GM10248 (cell line): Measurements from ENCODE around the gene CLCN7.
"Not testable (repeated sequence)": the region's sequence is repeated elsewhere in the genome, so short reads cannot be mapped to it uniquely, and the experiment has no call there.

Experiments
- CTCF ChIA-PET: fragments of 300-600 bp; sonication (Branson Sonifier 250); formaldehyde crosslinking; extraction: SDS; loops from one replicate; lab custom pipeline; 2021; ENCODE audit warnings: antibody characterized with exemption; lab: Yijun Ruan, JAX
- POLR2A ChIA-PET: fragments of 350-650 bp; sonication (Branson Sonifier 250); formaldehyde crosslinking; extraction: SDS; loops from one replicate; lab custom pipeline; 2020; ENCODE audit warnings: antibody characterized with exemption; lab: Yijun Ruan, JAX
- DNase-seq: peaks from one replicate; pipeline ENCODE4 v3.0.0; 2012; ENCODE audit errors: extremely low spot score
- TF ChIP-seq, protein P1 (sequence below): IDR thresholded peaks from 2 replicates; pipeline ENCODE4 v1.5.1; 2012; ENCODE audit warnings: mild to moderate bottlenecking, low read depth; ENCODE audit errors: extremely low read depth, missing control alignments, control extremely low read depth

CLCN7 gene

DNA sequence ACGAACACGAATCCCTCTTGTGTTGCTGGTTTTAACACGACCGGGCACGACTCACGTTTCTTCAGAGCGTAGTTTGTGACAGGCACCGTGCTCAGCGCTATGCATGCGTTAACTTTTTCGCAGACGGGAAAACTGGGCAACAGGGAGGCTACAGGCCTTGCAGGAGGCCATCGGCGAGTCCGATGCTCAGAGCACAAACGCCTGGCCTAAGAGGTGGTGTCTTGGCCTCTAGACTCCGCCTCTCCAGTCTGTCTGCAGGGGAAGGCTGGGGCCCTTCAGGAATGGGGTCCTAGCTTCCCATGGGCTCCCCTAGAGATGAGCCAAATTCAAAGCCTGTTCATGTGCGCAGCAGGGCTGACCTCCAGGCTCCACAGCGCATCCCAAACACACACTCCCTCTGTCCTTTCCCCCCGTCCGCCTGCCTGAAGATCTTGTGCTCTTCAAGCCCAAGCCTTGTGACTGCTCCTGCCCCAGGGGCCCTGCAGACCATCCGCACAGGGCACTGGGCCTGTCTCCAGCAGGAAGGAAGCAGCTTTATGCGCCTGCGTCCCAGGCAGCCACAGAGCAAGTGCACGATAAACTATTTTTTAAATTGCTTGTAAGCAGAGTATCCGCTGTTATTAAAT is 3.1 kb downstream of the CLCN7 start:
- TF ChIP-seq, protein P1, sequence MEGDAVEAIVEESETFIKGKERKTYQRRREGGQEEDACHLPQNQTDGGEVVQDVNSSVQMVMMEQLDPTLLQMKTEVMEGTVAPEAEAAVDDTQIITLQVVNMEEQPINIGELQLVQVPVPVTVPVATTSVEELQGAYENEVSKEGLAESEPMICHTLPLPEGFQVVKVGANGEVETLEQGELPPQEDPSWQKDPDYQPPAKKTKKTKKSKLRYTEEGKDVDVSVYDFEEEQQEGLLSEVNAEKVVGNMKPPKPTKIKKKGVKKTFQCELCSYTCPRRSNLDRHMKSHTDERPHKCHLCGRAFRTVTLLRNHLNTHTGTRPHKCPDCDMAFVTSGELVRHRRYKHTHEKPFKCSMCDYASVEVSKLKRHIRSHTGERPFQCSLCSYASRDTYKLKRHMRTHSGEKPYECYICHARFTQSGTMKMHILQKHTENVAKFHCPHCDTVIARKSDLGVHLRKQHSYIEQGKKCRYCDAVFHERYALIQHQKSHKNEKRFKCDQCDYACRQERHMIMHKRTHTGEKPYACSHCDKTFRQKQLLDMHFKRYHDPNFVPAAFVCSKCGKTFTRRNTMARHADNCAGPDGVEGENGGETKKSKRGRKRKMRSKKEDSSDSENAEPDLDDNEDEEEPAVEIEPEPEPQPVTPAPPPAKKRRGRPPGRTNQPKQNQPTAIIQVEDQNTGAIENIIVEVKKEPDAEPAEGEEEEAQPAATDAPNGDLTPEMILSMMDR: no peak
- CTCF ChIA-PET: interaction anchor here (1.0 kb wide), 1 partner anchor 13 kb away, joined by 3 read pairs; no protein-coding TSS in a partner anchor
- DNase-seq: no peak
- POLR2A ChIA-PET: interaction anchor here (1.2 kb wide), 1 partner anchor 51 kb away, joined by 4 read pairs; the partner anchor contains the start of gene UQCC4

DNA sequence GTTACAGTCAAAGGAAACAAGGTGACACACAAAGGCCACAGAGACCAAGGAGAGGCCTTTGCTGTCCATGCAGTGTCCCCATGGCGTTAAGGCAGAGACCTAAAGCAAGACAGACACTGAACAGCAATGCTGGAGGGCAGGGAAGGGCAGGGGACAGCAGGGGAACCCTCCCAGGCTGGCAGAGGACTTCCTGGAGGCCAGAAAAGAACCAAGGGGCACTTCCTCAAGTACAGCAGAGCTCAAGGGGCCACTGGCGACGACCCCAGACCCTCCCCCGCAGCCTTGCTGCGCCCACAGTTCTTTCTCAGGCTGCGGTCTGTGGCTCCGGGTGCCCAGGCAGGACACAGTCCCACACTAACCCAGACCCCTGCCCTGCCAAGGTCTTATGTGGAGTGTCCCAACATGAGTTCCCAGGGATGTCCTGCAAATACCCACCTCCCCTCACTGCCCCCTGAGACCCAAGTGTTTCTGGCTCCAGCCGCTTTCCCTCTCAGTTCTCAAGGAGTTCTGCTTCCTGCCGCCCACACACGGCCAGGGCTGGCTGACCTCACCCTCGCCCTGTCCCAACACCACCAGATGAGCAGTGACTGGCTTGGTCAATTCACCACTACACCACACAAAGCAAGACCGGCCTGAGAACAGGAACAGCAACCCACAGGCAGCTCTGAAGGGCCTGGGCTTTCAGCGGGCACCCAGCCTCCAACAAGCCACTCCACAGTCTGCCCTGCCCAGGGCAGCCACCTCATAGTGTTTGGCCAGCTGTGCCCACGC is 4.2 kb downstream of the CLCN7 start:
- POLR2A ChIA-PET: interaction anchor here (1.2 kb wide), 1 partner anchor 50 kb away, joined by 4 read pairs; the partner anchor contains the start of gene UQCC4
- TF ChIP-seq, protein P1: no peak
- CTCF ChIA-PET: interaction anchor here (1.0 kb wide), 1 partner anchor 12 kb away, joined by 3 read pairs; no protein-coding TSS in a partner anchor
- DNase-seq: no peak

DNA sequence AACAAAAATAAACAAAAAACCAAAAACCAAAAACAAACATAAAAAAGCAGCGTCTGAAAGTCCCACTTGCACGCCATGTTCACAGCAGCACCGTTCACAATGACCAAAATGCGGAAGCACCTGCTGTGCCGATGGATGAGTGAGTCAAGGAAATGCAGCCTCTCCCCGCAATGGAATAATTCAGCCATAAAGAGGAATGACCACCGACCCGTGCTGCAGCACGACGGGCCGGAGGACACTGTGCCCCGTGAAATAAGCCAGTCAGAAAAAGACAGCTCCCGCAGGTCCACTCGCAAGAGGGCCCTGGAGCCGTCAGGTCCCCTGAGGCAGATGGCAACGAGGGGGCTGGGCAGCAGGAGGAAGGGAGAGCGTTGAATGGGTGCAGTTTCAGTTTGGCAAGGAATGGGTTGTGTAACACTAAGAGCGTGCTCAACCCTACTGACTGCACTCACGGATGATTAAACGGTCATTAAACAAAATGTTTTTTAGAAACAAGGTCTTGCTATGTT is 5.1 kb downstream of the CLCN7 start:
- ChIA-PET CTCF (no interaction called here), POLR2A (no interaction called here)
- TF ChIP-seq, protein P1: no peak
- DNase-seq: no peak

DNA sequence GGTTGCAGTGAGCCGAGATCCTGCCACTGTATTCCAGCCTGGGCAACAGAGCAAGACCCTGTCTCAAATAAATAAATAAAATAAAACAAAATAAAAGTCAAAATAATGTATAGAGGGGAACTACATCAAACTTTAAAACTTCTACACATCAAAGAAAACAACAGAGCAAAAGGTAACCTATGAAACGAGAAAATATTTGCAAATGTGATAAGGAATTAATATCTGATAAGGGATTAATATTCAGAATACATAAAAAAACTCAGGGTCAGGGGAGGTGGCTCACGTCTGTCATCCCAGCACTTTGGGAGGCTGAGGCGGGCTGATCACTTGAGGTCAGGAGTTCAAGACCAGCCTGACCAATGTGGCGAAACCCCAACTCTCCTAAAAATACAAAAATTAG is 5.7 kb downstream of the CLCN7 start:
- DNase-seq, POLR2A ChIA-PET, CTCF ChIA-PET: not testable (repeated sequence)

DNA sequence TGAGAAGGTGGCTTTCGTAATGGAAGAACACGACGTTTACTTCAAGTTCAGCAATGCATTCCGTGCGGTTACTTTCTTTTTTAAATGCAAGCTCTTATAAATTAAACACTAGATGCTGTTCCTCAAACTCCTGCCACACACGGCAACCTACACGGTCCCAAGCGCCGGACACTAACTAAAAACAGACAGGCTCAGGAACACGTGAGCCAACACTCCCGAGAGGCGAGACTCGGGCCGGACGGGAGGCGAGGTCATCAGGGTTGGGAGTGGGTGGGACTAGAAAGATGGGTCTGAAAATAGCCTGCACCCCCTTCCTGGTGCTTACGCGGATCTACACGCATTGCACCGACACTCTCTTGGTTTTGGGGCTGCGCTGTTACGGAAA is 6.4 kb downstream of the CLCN7 start:
- ChIA-PET CTCF (no interaction called here), POLR2A (no interaction called here)
- TF ChIP-seq, protein P1: no peak
- DNase-seq: no peak

DNA sequence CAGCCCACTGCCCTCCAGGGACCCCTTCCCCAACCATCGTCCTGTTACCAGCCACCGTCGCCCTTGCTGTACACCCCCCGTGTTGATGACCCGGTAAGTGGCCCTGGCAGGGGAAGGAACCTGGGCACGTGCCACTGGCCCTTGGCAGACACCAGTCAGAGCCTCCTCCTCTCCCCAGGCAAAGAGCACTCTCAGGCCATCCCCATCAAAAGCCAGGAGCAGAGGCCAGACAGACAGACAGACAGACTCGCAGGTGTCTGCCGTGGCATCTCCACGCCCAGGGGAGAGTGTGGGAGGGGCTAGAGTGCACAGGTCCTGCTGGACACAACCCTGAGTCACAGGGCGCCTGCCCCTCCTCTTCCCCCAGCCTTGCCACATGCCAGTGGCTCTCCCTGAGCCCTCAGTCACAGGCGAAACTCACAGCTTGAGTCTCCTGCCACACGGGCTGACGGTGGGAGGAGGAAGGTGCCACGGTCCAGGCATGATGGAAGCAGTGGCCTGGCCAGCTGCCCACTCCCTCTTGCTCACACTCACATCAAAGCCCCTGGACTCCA is 7.8 kb downstream of the CLCN7 start:
- ChIA-PET CTCF (no interaction called here), POLR2A (no interaction called here)
- DNase-seq: no peak
- TF ChIP-seq, protein P1: no peak
